OCI-LY1 (cell line): ENCODE measurements around the gene PTPRT.

ENCODE experiments used
- H2AFZ ChIP-seq: fragments of 200-600 bp; sonication (generic), shearing (Covaris generic); 2 replicates; pipeline ENCODE4 v1.6.0; 2014; ENCODE audit warnings: antibody characterized with exemption, mild to moderate bottlenecking, low read length
- H3F3A ChIP-seq: fragments of 200-600 bp; sonication (generic), shearing (Covaris generic); 2 replicates; pipeline ENCODE4 v1.6.0; 2014; ENCODE audit warnings: mild to moderate bottlenecking, antibody characterized with exemption, low read length, moderate library complexity; ENCODE audit not compliant: insufficient read depth
- H3K27ac ChIP-seq: fragments of 200-600 bp; sonication (generic); 2 replicates; pipeline ENCODE4 v1.5.1; 2014; ENCODE audit warnings: low read length, mixed run types, mild to moderate bottlenecking, low read depth; ENCODE audit not compliant: poor library complexity, severe bottlenecking
- H3K27me3 ChIP-seq: fragments of 200-600 bp; sonication (generic); 2 replicates; pipeline ENCODE4 v1.6.0; 2014; ENCODE audit warnings: antibody characterized with exemption, mild to moderate bottlenecking, low read length, moderate library complexity; ENCODE audit not compliant: insufficient read depth
- H3K36me3 ChIP-seq: fragments of 200-600 bp; sonication (generic); 2 replicates; pipeline ENCODE4 v1.6.1; 2014; ENCODE audit warnings: mild to moderate bottlenecking, antibody characterized with exemption, low read length, moderate library complexity, mixed read lengths; ENCODE audit not compliant: insufficient read depth
- H3K4me1 ChIP-seq: fragments of 200-600 bp; sonication (generic); 2 replicates; pipeline ENCODE4 v1.5.1; 2014; ENCODE audit warnings: mild to moderate bottlenecking, low read length, moderate library complexity; ENCODE audit not compliant: insufficient read depth, severe bottlenecking
- H3K4me2 ChIP-seq: fragments of 200-600 bp; sonication (generic), shearing (Covaris generic); 2 replicates; pipeline ENCODE4 v1.6.1; 2014; ENCODE audit warnings: low read length
- H3K4me3 ChIP-seq: fragments of 200-600 bp; sonication (generic); 2 replicates; pipeline ENCODE4 v1.5.1; 2014; ENCODE audit warnings: low read length, low read depth, mild to moderate bottlenecking, mixed read lengths; ENCODE audit not compliant: poor library complexity, severe bottlenecking
- H3K79me2 ChIP-seq: fragments of 200-600 bp; shearing (Covaris generic); 2 replicates; pipeline ENCODE4 v1.6.1; 2016; ENCODE audit warnings: mixed run types, low read length, mixed read lengths; ENCODE audit not compliant: insufficient read depth
- H3K9ac ChIP-seq: fragments of 200-600 bp; sonication (generic), shearing (Covaris generic); 2 replicates; pipeline ENCODE4 v1.6.1; 2014; ENCODE audit warnings: mild to moderate bottlenecking, low read length, mixed read lengths
- H3K9me2 ChIP-seq: fragments of 200-600 bp; sonication (generic), shearing (Covaris generic); 2 replicates; pipeline ENCODE4 v1.6.1; 2014; ENCODE audit warnings: low read depth, mild to moderate bottlenecking, low read length, mixed read lengths
- H3K9me3 ChIP-seq: fragments of 200-600 bp; shearing (Covaris generic); 2 replicates; pipeline ENCODE4 v1.6.1; 2014; ENCODE audit warnings: low read length, mixed read lengths
- H4K20me1 ChIP-seq: fragments of 200-600 bp; sonication (generic), shearing (Covaris generic); 2 replicates; pipeline ENCODE4 v1.6.0; 2016; ENCODE audit warnings: mild to moderate bottlenecking, low read length; ENCODE audit not compliant: insufficient read depth
- EZH2 ChIP-seq: fragments of 200-600 bp; sonication (generic), shearing (Covaris generic); IDR thresholded peaks from 2 replicates; pipeline ENCODE4 v1.8.0; 2017; ENCODE audit warnings: borderline replicate concordance, mixed run types, mild to moderate bottlenecking, antibody characterized with exemption, low read length, moderate library complexity, mixed read lengths
- TF ChIP-seq, protein P1 (sequence below): fragments of 200-600 bp; sonication (generic), shearing (Covaris generic); IDR thresholded peaks from 2 replicates; pipeline ENCODE4 v1.5.1; 2017; ENCODE audit warnings: mild to moderate bottlenecking, antibody characterized with exemption, low read length, moderate library complexity, mixed read lengths

PTPRT gene

GRCh38 chr20:42352096-42352495, 837.6 kb downstream of the PTPRT start:
- no peak for TF ChIP-seq EZH2
- no peaks in the 10 kb centered on the region for H3K4me1 ChIP-seq
- H3K4me2 ChIP-seq = no peak overlapping the region
- H3F3A ChIP-seq = no peaks in the 10 kb centered on the region
- H4K20me1 ChIP-seq = no peaks in the 10 kb centered on the region
- H3K9ac ChIP-seq = no peak overlapping the region
- H3K27ac ChIP-seq = no peak overlapping the region
- H3K36me3 ChIP-seq = no peaks in the 10 kb centered on the region
- no peaks in the 10 kb centered on the region for H3K9me3 ChIP-seq
- no peaks in the 10 kb centered on the region for H3K79me2 ChIP-seq
- no peaks in the 10 kb centered on the region for H3K27me3 ChIP-seq
- no peaks in the 10 kb centered on the region for H3K9me2 ChIP-seq
- no peak overlapping the region for H3K4me3 ChIP-seq
- no peak overlapping the region for H2AFZ ChIP-seq

DNA sequence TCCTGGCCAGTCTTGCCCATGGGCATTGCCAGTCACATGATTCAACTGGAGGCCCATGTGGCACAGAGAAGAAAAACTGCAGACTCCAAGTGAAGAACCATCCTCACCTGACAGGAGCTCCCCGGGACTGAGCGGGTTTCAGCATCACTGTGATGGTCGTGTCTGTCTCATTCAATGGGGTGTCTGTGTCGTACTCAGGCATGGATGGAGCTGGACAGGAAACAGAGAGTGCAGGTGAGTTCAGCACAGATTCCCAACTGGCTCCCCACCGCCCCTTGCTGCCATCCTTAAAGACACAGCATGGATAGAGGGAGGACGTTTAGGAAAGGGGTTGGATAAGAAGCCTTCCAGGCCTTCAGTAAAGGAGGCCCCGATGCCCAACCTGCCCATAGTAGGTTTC, 839.2 kb downstream of the PTPRT start:
- Histone ChIP-seq H3K4me3 (no peak overlapping the region), H3F3A (no peaks in the 10 kb centered on the region), H3K27ac (no peak overlapping the region), H3K27me3 (no peaks in the 10 kb centered on the region), H2AFZ (no peak overlapping the region), H3K36me3 (no peaks in the 10 kb centered on the region), H3K9me2 (no peaks in the 10 kb centered on the region), H3K79me2 (no peaks in the 10 kb centered on the region), H4K20me1 (no peaks in the 10 kb centered on the region), H3K4me1 (no peaks in the 10 kb centered on the region), H3K9ac (no peak overlapping the region), H3K9me3 (no peaks in the 10 kb centered on the region), H3K4me2 (no peak overlapping the region)
- TF ChIP-seq EZH2 = no peak
- TF ChIP-seq, protein P1, sequence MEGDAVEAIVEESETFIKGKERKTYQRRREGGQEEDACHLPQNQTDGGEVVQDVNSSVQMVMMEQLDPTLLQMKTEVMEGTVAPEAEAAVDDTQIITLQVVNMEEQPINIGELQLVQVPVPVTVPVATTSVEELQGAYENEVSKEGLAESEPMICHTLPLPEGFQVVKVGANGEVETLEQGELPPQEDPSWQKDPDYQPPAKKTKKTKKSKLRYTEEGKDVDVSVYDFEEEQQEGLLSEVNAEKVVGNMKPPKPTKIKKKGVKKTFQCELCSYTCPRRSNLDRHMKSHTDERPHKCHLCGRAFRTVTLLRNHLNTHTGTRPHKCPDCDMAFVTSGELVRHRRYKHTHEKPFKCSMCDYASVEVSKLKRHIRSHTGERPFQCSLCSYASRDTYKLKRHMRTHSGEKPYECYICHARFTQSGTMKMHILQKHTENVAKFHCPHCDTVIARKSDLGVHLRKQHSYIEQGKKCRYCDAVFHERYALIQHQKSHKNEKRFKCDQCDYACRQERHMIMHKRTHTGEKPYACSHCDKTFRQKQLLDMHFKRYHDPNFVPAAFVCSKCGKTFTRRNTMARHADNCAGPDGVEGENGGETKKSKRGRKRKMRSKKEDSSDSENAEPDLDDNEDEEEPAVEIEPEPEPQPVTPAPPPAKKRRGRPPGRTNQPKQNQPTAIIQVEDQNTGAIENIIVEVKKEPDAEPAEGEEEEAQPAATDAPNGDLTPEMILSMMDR = no peak

DNA sequence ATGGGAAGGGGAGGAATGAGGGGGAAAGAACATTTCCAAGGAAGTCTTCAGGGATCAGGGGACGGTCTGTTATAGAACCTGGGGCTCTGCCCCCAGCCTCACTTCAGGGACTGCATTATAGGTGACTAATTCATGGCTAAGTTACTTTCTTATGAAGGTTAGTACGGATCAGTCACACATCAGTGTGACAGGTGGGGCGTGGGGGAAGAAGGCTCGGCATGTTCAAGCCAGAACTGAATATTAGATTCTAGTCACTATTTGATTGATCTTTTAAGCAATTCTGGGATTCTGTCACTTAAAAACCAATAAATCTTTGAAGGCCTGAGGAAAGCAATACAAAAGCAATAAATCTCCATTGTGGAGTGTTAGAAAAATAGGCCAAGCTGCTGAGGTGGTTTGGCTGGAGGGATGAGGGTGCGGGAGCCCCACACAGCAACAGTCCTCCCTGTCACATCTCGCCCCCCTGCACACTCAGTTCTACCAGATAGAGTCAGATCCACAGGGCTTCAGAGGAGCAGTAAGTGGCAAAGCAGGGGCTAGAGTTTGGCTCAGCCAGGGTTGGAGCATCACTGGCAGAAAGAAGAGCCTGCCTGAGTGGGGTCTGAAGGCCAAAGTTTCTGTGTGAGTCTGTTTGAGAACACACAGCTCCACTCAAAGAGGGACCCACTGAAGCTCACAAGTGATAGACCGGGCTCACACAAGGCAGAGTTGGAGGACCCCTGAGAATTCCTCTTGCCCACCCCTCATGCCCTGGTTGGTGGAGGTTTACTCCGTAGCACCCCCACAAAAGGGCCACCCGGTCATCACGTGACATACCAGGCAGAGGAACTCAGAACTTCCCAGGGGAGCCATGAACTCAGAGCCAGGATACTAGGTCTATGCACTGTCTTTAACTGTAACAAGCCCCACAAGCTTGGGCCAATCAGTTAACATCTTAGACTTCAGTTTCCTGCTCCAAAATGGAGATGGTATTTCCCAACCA, 843.2 kb downstream of the PTPRT start:
- Histone ChIP-seq H3K9ac (no peak overlapping the region), H3K36me3 (no peaks in the 10 kb centered on the region), H3K79me2 (no peaks in the 10 kb centered on the region), H3K27ac (no peak overlapping the region), H3K27me3 (no peaks in the 10 kb centered on the region), H3K9me2 (no peaks in the 10 kb centered on the region), H2AFZ (no peak overlapping the region), H4K20me1 (no peaks in the 10 kb centered on the region), H3K4me2 (no peak overlapping the region), H3K4me1 (no peaks in the 10 kb centered on the region), H3K4me3 (no peak overlapping the region), H3F3A (no peaks in the 10 kb centered on the region), H3K9me3 (no peaks in the 10 kb centered on the region)
- TF ChIP-seq EZH2 = no peak
- TF ChIP-seq, protein P1 = no peak
